ENCODE measurements around the gene DAAM1.

The DAAM1 gene

GRCh38 chr14:59206892-59207291, 18.4 kb downstream of the DAAM1 start:
- H3K36me3 ChIP-seq (ENCODE audit: insufficient read depth, low read length): no peaks in the 10 kb centered on the region
- no peak overlapping the region for H3K9ac ChIP-seq (ENCODE audit: low read length)
- H3K4me3 ChIP-seq (ENCODE audit: low read depth in 1 of 2, low read length in 2 of 2): no peak overlapping the region
- no peak overlapping the region for H3K27ac ChIP-seq (ENCODE audit: low read depth, low read length)
- peaks cover 48% of the 10 kb centered on the region for H3K4me1 ChIP-seq (ENCODE audit: insufficient read depth, low read length)
- H3K27me3 ChIP-seq (ENCODE audit: control insufficient read depth in 1 of 2, insufficient read depth in 2 of 2, low read length in 2 of 2): no peaks in the 10 kb centered on the region
- H3K9me3 ChIP-seq (ENCODE audit: low read length): no peaks in the 10 kb centered on the region

DNA sequence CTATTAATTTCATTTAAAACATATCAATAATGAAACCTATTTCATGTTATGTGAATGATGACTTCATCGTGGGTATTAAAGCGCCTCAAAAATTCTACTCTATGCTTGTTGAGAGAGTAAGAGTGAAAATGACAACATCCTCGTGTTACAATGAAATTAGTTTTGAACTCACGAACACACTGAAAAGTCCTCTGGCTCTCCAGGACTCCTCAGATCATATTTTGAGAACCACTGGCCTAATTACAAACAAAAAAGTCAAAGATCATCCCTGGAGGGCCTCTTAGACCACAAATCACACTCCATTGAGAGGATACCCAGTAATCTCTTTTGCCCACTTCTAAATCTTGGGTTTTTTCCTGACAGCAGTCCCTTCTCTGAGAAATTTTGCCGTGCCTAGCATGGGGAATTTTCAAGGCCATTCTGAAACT, 19.1 kb downstream of the DAAM1 start:
- Histone ChIP-seq H3K9me3 (ENCODE audit: low read length) (no peaks in the 10 kb centered on the region), H3K27me3 (ENCODE audit: control insufficient read depth in 1 of 2, insufficient read depth in 2 of 2, low read length in 2 of 2) (no peaks in the 10 kb centered on the region), H3K4me1 (ENCODE audit: insufficient read depth, low read length) (peaks cover 54% of the 10 kb centered on the region), H3K4me3 (ENCODE audit: low read depth in 1 of 2, low read length in 2 of 2) (no peak overlapping the region), H3K27ac (ENCODE audit: low read depth, low read length) (no peak overlapping the region), H3K9ac (ENCODE audit: low read length) (no peak overlapping the region), H3K36me3 (ENCODE audit: insufficient read depth, low read length) (no peaks in the 10 kb centered on the region)

GRCh38 chr14:59208224-59208814, 19.9 kb downstream of the DAAM1 start:
- H3K27ac ChIP-seq (ENCODE audit: low read depth, low read length): no peak overlapping the region
- H3K9me3 ChIP-seq (ENCODE audit: low read length): no peaks in the 10 kb centered on the region
- H3K27me3 ChIP-seq (ENCODE audit: control insufficient read depth in 1 of 2, insufficient read depth in 2 of 2, low read length in 2 of 2): no peaks in the 10 kb centered on the region
- H3K9ac ChIP-seq (ENCODE audit: low read length): no peak overlapping the region
- H3K4me1 ChIP-seq (ENCODE audit: insufficient read depth, low read length): peaks cover 61% of the 10 kb centered on the region
- H3K4me3 ChIP-seq (ENCODE audit: low read depth in 1 of 2, low read length in 2 of 2): no peak overlapping the region
- H3K36me3 ChIP-seq (ENCODE audit: insufficient read depth, low read length): no peaks in the 10 kb centered on the region

DNA sequence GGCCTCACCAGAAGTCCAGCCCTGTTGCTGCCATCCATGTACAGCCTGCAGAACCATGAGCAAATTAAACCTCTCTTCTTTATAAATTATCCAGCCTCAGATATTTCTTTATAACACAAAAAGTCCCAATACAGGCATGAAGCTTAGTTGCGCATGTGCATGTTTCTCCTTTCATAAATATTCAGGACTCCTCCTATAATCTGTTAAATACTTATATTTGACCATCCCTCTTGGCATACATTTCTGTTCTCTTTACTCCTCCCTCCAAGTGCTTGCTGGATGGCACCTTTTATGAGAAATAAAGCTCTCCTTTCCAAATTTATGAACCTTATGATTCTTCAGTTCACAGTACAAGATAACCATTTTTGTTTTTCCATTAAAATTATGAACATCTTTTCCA, 20.5 kb downstream of the DAAM1 start:
- no peak overlapping the region for H3K9ac ChIP-seq (ENCODE audit: low read length)
- peaks cover 61% of the 10 kb centered on the region for H3K4me1 ChIP-seq (ENCODE audit: insufficient read depth, low read length)
- H3K27ac ChIP-seq (ENCODE audit: low read depth, low read length): no peak overlapping the region
- H3K9me3 ChIP-seq (ENCODE audit: low read length): no peaks in the 10 kb centered on the region
- H3K36me3 ChIP-seq (ENCODE audit: insufficient read depth, low read length): no peaks in the 10 kb centered on the region
- no peaks in the 10 kb centered on the region for H3K27me3 ChIP-seq (ENCODE audit: control insufficient read depth in 1 of 2, insufficient read depth in 2 of 2, low read length in 2 of 2)
- no peak overlapping the region for H3K4me3 ChIP-seq (ENCODE audit: low read depth in 1 of 2, low read length in 2 of 2)

DNA sequence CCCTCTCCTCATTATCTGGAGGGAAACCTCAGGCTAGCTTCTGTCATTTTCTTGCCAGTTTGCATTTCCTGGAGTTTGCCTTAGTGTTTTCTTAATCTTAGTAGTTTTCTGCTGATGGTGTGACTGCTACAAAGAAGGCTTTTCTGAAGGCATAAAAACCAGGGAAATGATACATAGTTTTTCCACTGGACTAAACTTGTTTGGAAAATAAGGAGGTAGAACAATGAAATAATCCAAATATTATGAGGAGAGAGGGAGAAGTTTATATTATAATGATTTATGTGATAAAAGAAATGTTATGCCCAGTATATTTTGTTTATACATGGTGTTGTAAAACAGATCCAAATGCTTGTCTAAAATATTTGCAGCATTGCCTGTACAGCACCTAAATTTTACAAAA, 22.2 kb downstream of the DAAM1 start:
- Histone ChIP-seq H3K27me3 (ENCODE audit: control insufficient read depth in 1 of 2, insufficient read depth in 2 of 2, low read length in 2 of 2) (no peaks in the 10 kb centered on the region), H3K9ac (ENCODE audit: low read length) (no peak overlapping the region), H3K4me1 (ENCODE audit: insufficient read depth, low read length) (peaks cover 72% of the 10 kb centered on the region), H3K36me3 (ENCODE audit: insufficient read depth, low read length) (no peaks in the 10 kb centered on the region), H3K9me3 (ENCODE audit: low read length) (no peaks in the 10 kb centered on the region), H3K4me3 (ENCODE audit: low read depth in 1 of 2, low read length in 2 of 2) (peak overlapping the region in 1 of 2 donors; percentile 6), H3K27ac (ENCODE audit: low read depth, low read length) (peak overlapping the region; percentile 40)

- H3K9me3 ChIP-seq (ENCODE audit: low read length): no peaks in the 10 kb centered on the region
- H3K27me3 ChIP-seq (ENCODE audit: control insufficient read depth in 1 of 2, insufficient read depth in 2 of 2, low read length in 2 of 2): no peaks in the 10 kb centered on the region
- no peak overlapping the region for H3K4me3 ChIP-seq (ENCODE audit: low read depth in 1 of 2, low read length in 2 of 2)
- peak overlapping the region; percentile 47 for H3K27ac ChIP-seq (ENCODE audit: low read depth, low read length)
- no peaks in the 10 kb centered on the region for H3K36me3 ChIP-seq (ENCODE audit: insufficient read depth, low read length)
- H3K9ac ChIP-seq (ENCODE audit: low read length): no peak overlapping the region
- peaks cover 82% of the 10 kb centered on the region for H3K4me1 ChIP-seq (ENCODE audit: insufficient read depth, low read length)
These were observed 25.2 kb downstream of the DAAM1 start for GRCh38 chr14:59213368-59214315.

- Histone ChIP-seq H3K9me3 (ENCODE audit: low read length) (no peaks in the 10 kb centered on the region), H3K4me1 (ENCODE audit: insufficient read depth, low read length) (peaks cover 87% of the 10 kb centered on the region), H3K4me3 (ENCODE audit: low read depth in 1 of 2, low read length in 2 of 2) (no peak overlapping the region), H3K27me3 (ENCODE audit: control insufficient read depth in 1 of 2, insufficient read depth in 2 of 2, low read length in 2 of 2) (no peaks in the 10 kb centered on the region), H3K9ac (ENCODE audit: low read length) (no peak overlapping the region), H3K27ac (ENCODE audit: low read depth, low read length) (peak overlapping the region; percentile 47), H3K36me3 (ENCODE audit: insufficient read depth, low read length) (no peaks in the 10 kb centered on the region)
These were observed 26.3 kb downstream of the DAAM1 start for GRCh38 chr14:59214702-59215302.

DNA sequence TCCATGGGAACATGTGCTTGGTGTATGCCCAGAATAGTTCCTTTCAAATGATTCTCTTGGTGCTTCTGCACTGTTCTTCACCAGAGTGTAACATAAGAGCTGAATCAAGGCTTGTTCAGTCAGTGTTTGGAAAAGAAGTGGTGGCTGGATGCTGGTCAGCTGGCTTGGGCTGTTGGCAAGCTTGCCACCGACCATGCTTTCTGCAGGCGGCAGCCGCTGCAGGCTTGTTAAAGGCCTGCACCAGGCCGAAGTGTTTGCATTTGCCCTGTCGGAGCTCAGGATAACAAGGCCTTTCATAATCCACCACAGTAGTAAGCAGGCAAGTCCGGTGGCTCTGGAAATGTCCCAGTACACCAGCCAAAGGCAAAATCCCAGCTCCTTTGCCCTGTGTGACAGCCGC, 26.9 kb downstream of the DAAM1 start:
- H3K9ac ChIP-seq (ENCODE audit: low read length): no peak overlapping the region
- peak overlapping the region; percentile 47 for H3K27ac ChIP-seq (ENCODE audit: low read depth, low read length)
- peaks cover 83% of the 10 kb centered on the region for H3K4me1 ChIP-seq (ENCODE audit: insufficient read depth, low read length)
- H3K36me3 ChIP-seq (ENCODE audit: insufficient read depth, low read length): no peaks in the 10 kb centered on the region
- H3K27me3 ChIP-seq (ENCODE audit: control insufficient read depth in 1 of 2, insufficient read depth in 2 of 2, low read length in 2 of 2): no peaks in the 10 kb centered on the region
- peak overlapping the region in 1 of 2 donors; percentile 21 for H3K4me3 ChIP-seq (ENCODE audit: low read depth in 1 of 2, low read length in 2 of 2)
- no peaks in the 10 kb centered on the region for H3K9me3 ChIP-seq (ENCODE audit: low read length)

DNA sequence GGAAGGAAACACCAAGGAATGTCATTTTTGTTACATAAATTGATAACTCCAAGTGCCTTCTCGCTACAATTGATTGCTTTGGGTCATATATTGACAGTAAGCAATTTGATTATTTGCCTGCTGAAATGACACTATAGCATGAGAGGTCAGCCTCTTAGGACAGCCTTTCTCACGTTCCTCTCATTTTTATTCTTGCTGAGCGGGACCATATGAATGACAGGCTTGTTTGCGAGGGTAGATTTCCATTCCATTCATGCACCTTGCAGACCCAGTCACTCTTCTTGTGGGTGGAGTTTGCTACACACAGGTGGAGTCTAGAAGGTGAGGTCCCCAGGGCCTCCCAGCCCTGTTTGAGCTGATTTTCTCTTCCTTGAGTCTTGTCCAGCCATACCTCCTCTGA, 27.3 kb downstream of the DAAM1 start:
- no peak overlapping the region for H3K9ac ChIP-seq (ENCODE audit: low read length)

DNA sequence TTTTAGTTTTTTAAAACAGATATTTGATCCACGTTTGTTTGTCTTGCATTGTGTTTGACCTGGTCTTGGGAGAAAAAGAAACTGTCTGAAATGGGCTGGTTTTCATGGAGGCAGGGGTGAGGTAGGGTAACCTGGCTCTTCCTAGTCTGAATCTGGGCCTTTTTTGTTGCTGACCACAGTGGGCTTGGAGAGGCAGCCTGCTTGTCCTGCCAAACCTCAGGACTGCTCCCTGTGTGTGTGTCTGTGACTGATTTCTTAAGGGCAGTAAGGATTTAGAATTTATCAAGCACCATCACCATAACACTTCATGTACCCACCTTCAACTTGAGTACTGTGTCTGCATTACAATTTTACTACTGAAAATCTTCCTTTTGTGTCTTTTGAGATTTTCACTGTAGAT, 28.5 kb downstream of the DAAM1 start:
- no peak overlapping the region for H3K27ac ChIP-seq (ENCODE audit: low read depth, low read length)
- no peak overlapping the region for H3K4me3 ChIP-seq (ENCODE audit: low read depth in 1 of 2, low read length in 2 of 2)
- H3K36me3 ChIP-seq (ENCODE audit: insufficient read depth, low read length): no peaks in the 10 kb centered on the region
- H3K4me1 ChIP-seq (ENCODE audit: insufficient read depth, low read length): peaks cover 75% of the 10 kb centered on the region
- H3K9me3 ChIP-seq (ENCODE audit: low read length): no peaks in the 10 kb centered on the region
- H3K27me3 ChIP-seq (ENCODE audit: control insufficient read depth in 1 of 2, insufficient read depth in 2 of 2, low read length in 2 of 2): no peaks in the 10 kb centered on the region
- H3K9ac ChIP-seq (ENCODE audit: low read length): no peak overlapping the region

More for the DNA sequence above, 27.3 kb downstream of the DAAM1 start:
- H3K4me1 ChIP-seq (ENCODE audit: insufficient read depth, low read length): peaks cover 79% of the 10 kb centered on the region
- H3K27ac ChIP-seq (ENCODE audit: low read depth, low read length): peak overlapping the region; percentile 47
- no peaks in the 10 kb centered on the region for H3K9me3 ChIP-seq (ENCODE audit: low read length)
- H3K27me3 ChIP-seq (ENCODE audit: control insufficient read depth in 1 of 2, insufficient read depth in 2 of 2, low read length in 2 of 2): no peaks in the 10 kb centered on the region
- no peaks in the 10 kb centered on the region for H3K36me3 ChIP-seq (ENCODE audit: insufficient read depth, low read length)
- peak overlapping the region in 1 of 2 donors; percentile 21 for H3K4me3 ChIP-seq (ENCODE audit: low read depth in 1 of 2, low read length in 2 of 2)

GRCh38 chr14:59221568-59221967, 33.1 kb downstream of the DAAM1 start:
- Histone ChIP-seq H3K27ac (ENCODE audit: low read depth, low read length) (no peak overlapping the region), H3K4me1 (ENCODE audit: insufficient read depth, low read length) (peaks cover 53% of the 10 kb centered on the region), H3K4me3 (ENCODE audit: low read depth in 1 of 2, low read length in 2 of 2) (no peak overlapping the region), H3K9ac (ENCODE audit: low read length) (no peak overlapping the region), H3K27me3 (ENCODE audit: control insufficient read depth in 1 of 2, insufficient read depth in 2 of 2, low read length in 2 of 2) (no peaks in the 10 kb centered on the region), H3K36me3 (ENCODE audit: insufficient read depth, low read length) (no peaks in the 10 kb centered on the region), H3K9me3 (ENCODE audit: low read length) (no peaks in the 10 kb centered on the region)
